KMS-11 (cell line): ENCODE results near the gene NKD1.
A peak's percentile ranks its signal among the peaks of the same experiment; 100 is the strongest.

Source experiments
- H2AFZ ChIP-seq: fragments of 200-600 bp; sonication (generic); 2 replicates; pipeline ENCODE4 v1.6.1; 2016; ENCODE audit warnings: antibody characterized with exemption, mixed run types, low read depth
- H3K27ac ChIP-seq: fragments of 200-600 bp; sonication (generic); 2 replicates; pipeline ENCODE4 v1.6.1; 2016; ENCODE audit warnings: mild to moderate bottlenecking, mixed run types
- H3K27me3 ChIP-seq: fragments of 200-600 bp; sonication (generic); 2 replicates; pipeline ENCODE4 v1.6.1; 2017; ENCODE audit warnings: mild to moderate bottlenecking, low read depth, mixed run types, moderate library complexity; ENCODE audit not compliant: insufficient read depth
- H3K36me3 ChIP-seq: fragments of 200-600 bp; sonication (generic); 2 replicates; pipeline ENCODE4 v1.6.1; 2017; ENCODE audit warnings: mild to moderate bottlenecking, mixed run types; ENCODE audit not compliant: insufficient read depth
- H3K4me1 ChIP-seq: fragments of 200-600 bp; sonication (generic); 2 replicates; pipeline ENCODE4 v1.6.1; 2016; ENCODE audit warnings: mild to moderate bottlenecking, low read depth, mixed run types; ENCODE audit not compliant: poor library complexity, severe bottlenecking
- H3K4me2 ChIP-seq: fragments of 200-600 bp; sonication (generic); 2 replicates; pipeline ENCODE4 v1.7.0; 2016; ENCODE audit warnings: mild to moderate bottlenecking, mixed run types
- H3K4me3 ChIP-seq: fragments of 200-600 bp; sonication (generic); IDR thresholded peaks from 2 replicates; pipeline ENCODE4 v1.6.1; 2017; ENCODE audit warnings: low read depth, low read length, mixed read lengths; ENCODE audit not compliant: insufficient read depth
- H3K79me2 ChIP-seq: fragments of 200-600 bp; sonication (generic); 2 replicates; pipeline ENCODE4 v1.6.1; 2016; ENCODE audit warnings: low read depth, mixed run types; ENCODE audit not compliant: insufficient read depth
- H3K9ac ChIP-seq: fragments of 200-600 bp; sonication (generic); 2 replicates; pipeline ENCODE4 v1.6.1; 2016; ENCODE audit warnings: mild to moderate bottlenecking, mixed run types
- H4K20me1 ChIP-seq: fragments of 200-600 bp; sonication (generic); 2 replicates; pipeline ENCODE4 v1.6.1; 2016; ENCODE audit warnings: mild to moderate bottlenecking, mixed run types; ENCODE audit not compliant: insufficient read depth
- CTCF ChIP-seq: fragments of 200-600 bp; sonication (generic); conservative IDR thresholded peaks from 2 replicates; pipeline ENCODE4 v1.6.1; 2017; ENCODE audit warnings: low read depth, mild to moderate bottlenecking, antibody characterized with exemption, low read length, moderate library complexity, mixed read lengths

The NKD1 gene

GRCh38 chr16:50505714-50506542, 42.3 kb upstream of the NKD1 start:
- Histone ChIP-seq H3K27me3 (no peaks in the 10 kb centered on the region), H3K79me2 (no peaks in the 10 kb centered on the region), H4K20me1 (no peaks in the 10 kb centered on the region), H3K4me2 (no peak overlapping the region), H2AFZ (no peak overlapping the region), H3K4me3 (no peak overlapping the region), H3K27ac (no peak overlapping the region), H3K36me3 (no peaks in the 10 kb centered on the region), H3K9ac (no peak overlapping the region), H3K4me1 (no peaks in the 10 kb centered on the region)
- TF ChIP-seq CTCF: no peak

- Histone ChIP-seq H3K4me2 (no peak overlapping the region), H4K20me1 (no peaks in the 10 kb centered on the region), H3K27me3 (no peaks in the 10 kb centered on the region), H2AFZ (no peak overlapping the region), H3K4me1 (no peaks in the 10 kb centered on the region), H3K9ac (no peak overlapping the region), H3K79me2 (no peaks in the 10 kb centered on the region), H3K36me3 (no peaks in the 10 kb centered on the region), H3K4me3 (no peak overlapping the region), H3K27ac (no peak overlapping the region)
- TF ChIP-seq CTCF: no peak
These were observed 41.7 kb upstream of the NKD1 start for GRCh38 chr16:50506543-50506937.

GRCh38 chr16:50507397-50507796, 40.8 kb upstream of the NKD1 start:
- Histone ChIP-seq H3K27ac (no peak overlapping the region), H3K4me2 (no peak overlapping the region), H3K36me3 (no peaks in the 10 kb centered on the region), H3K9ac (no peak overlapping the region), H2AFZ (no peak overlapping the region), H4K20me1 (no peaks in the 10 kb centered on the region), H3K27me3 (no peaks in the 10 kb centered on the region), H3K79me2 (no peaks in the 10 kb centered on the region), H3K4me1 (no peaks in the 10 kb centered on the region), H3K4me3 (no peak overlapping the region)
- TF ChIP-seq CTCF: no peak

- no peak overlapping the region for H3K27ac ChIP-seq
- no peaks in the 10 kb centered on the region for H3K27me3 ChIP-seq
- H3K4me1 ChIP-seq: no peaks in the 10 kb centered on the region
- no peak overlapping the region for H3K4me2 ChIP-seq
- no peaks in the 10 kb centered on the region for H3K79me2 ChIP-seq
- no peak overlapping the region for H3K9ac ChIP-seq
- no peaks in the 10 kb centered on the region for H3K36me3 ChIP-seq
- H4K20me1 ChIP-seq: no peaks in the 10 kb centered on the region
- peak; percentile 74 for TF ChIP-seq CTCF
- no peak overlapping the region for H2AFZ ChIP-seq
- H3K4me3 ChIP-seq: no peak overlapping the region
These were observed 38.5 kb upstream of the NKD1 start for GRCh38 chr16:50509521-50510341.
